Activated T-helper 1 cell treated with anti-CD3 and anti-CD28 coated beads, Interleukin-12 subunit alpha, Interleukin-12 subunit beta, Interleukin-2, Interleukin-4 antibody, amounts not matched to agents 30 ng/mL and 10 ng/mL and 1 ng/mL, durations not matched to agents 14 hours and 24 hours and 36 hours (primary cell): ENCODE data around the gene IFT20. TPM values are rescaled to one million over a fixed set of nuclear protein-coding genes. Genes with fewer than 3 reads are reported as not detected.

ENCODE experiments used
- DNase-seq: peaks from one replicate; pipeline ENCODE4 v3.0.0; 2021; ENCODE audit warnings: low spot score
- H3K27ac Mint-ChIP-seq: one replicate; pipeline ENCODE4 v1.8.0; 2021; ENCODE audit warnings: mild to moderate bottlenecking, mixed read lengths
- H3K27me3 Mint-ChIP-seq: one replicate; pipeline ENCODE4 v1.8.0; 2022; ENCODE audit warnings: mild to moderate bottlenecking, moderate library complexity, mixed read lengths; ENCODE audit not compliant: insufficient read depth
- H3K36me3 Mint-ChIP-seq: one replicate; pipeline ENCODE4 v1.8.0; 2021; ENCODE audit warnings: low read depth, mixed read lengths
- H3K4me1 Mint-ChIP-seq: one replicate; pipeline ENCODE4 v1.8.0; 2021; ENCODE audit warnings: low read depth, mixed read lengths
- H3K4me3 Mint-ChIP-seq: one replicate; pipeline ENCODE4 v1.8.0; 2021; ENCODE audit warnings: mild to moderate bottlenecking, moderate library complexity, mixed read lengths
- H3K9me3 Mint-ChIP-seq: one replicate; pipeline ENCODE4 v1.8.0; 2021; ENCODE audit warnings: mixed read lengths
- intact Hi-C: fragments of 100-400 bp; cut with micrococcal nuclease; formaldehyde crosslinking; loops from one replicate; pipeline ENCODE4 v1.15.1; 2024
- total RNA-seq: library from RNA; stranded (reverse); gene quantifications from 2 replicates; pipeline ENCODE4 v1.2.3, GENCODE V29; 2022

Gene IFT20, protein sequence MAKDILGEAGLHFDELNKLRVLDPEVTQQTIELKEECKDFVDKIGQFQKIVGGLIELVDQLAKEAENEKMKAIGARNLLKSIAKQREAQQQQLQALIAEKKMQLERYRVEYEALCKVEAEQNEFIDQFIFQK
- total RNA-seq = 21.3 and 25.8 TPM in 2 replicates

GRCh38 chr17:28335201-28335958 lies at the start of gene IFT20, which contains the start of gene TNFAIP1:
IFT20 (minus strand) TSS chr17:28335472; CDS start chr17:28331985, 3,487 bp downstream.
TNFAIP1 (plus strand) TSS chr17:28335761; CDS start chr17:28339522, 3,761 bp downstream.
- Mint-ChIP-seq H3K4me3 (peak within 1 kb of the TSS; percentile 99), H3K4me1 (peaks cover 45% of the 10 kb centered on the region), H3K27ac (peak within 1 kb of the TSS; percentile 97), H3K27me3 (no peaks in the 10 kb centered on the region), H3K9me3 (no peaks in the 10 kb centered on the region), H3K36me3 (peaks cover 11% of the 10 kb centered on the region)
- intact Hi-C loops = loop anchor here (1.0 to 5.0 kb wide), 10 partner anchors 16 to 525 kb away; partner anchors contain the start of genes POLDIP2, RPL23A, SARM1 and SLC46A1
- DNase-seq = peak; percentile 98

DNA sequence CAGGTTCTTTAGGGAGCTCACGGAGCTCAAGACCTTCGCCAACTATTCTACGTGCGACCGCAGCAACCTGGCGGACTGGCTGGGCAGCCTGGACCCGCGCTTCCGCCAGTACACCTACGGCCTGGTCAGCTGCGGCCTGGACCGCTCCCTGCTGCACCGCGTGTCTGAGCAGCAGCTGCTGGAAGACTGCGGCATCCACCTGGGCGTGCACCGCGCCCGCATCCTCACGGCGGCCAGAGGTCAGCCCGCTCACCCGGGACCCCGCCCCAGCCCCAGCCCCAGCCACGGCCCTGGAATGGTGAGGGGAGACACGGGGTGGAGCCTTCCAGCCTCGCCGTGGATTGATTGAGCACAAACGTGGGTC lies 49.7 kb upstream of the IFT20 start:
- Mint-ChIP-seq H3K4me1 (peaks cover 37% of the 10 kb centered on the region), H3K9me3 (no peaks in the 10 kb centered on the region), H3K36me3 (peaks cover 15% of the 10 kb centered on the region), H3K4me3 (peak overlapping the region; percentile 84), H3K27ac (peak overlapping the region; percentile 89), H3K27me3 (peaks cover 1% of the 10 kb centered on the region)
- intact Hi-C loops = no loop called here
- no peak for DNase-seq

GRCh38 chr17:28384281-28385036 lies 49.2 kb upstream of the IFT20 start:
- Mint-ChIP-seq H3K27ac (peak overlapping the region; percentile 89), H3K27me3 (peaks cover 1% of the 10 kb centered on the region), H3K36me3 (peaks cover 11% of the 10 kb centered on the region), H3K4me1 (peaks cover 40% of the 10 kb centered on the region), H3K4me3 (peak overlapping the region; percentile 84), H3K9me3 (no peaks in the 10 kb centered on the region)
- DNase-seq = peak; percentile 61
- intact Hi-C loops = loop anchor here (1.0 kb wide), 2 partner anchors 12 to 27 kb away; partner anchors contain the start of gene POLDIP2

GRCh38 chr17:28381141-28381825 lies 46.0 kb upstream of the IFT20 start:
- Mint-ChIP-seq H3K4me1 (peaks cover 45% of the 10 kb centered on the region), H3K27me3 (peaks cover 1% of the 10 kb centered on the region), H3K4me3 (peak overlapping the region; percentile 35), H3K27ac (no peak overlapping the region), H3K36me3 (peaks cover 9% of the 10 kb centered on the region), H3K9me3 (no peaks in the 10 kb centered on the region)
- DNase-seq = no peak
- intact Hi-C loops = no loop called here

- Mint-ChIP-seq H3K27ac (no peak overlapping the region), H3K4me3 (no peak overlapping the region), H3K4me1 (peaks cover 37% of the 10 kb centered on the region), H3K36me3 (peaks cover 6% of the 10 kb centered on the region), H3K9me3 (no peaks in the 10 kb centered on the region), H3K27me3 (no peaks in the 10 kb centered on the region)
- DNase-seq = no peak
- intact Hi-C loops = no loop called here
These were observed 44.8 kb upstream of the IFT20 start for GRCh38 chr17:28379814-28380801.

GRCh38 chr17:28372945-28373274 lies 37.6 kb upstream of the IFT20 start:
- Mint-ChIP-seq H3K4me1 (peaks cover 14% of the 10 kb centered on the region), H3K4me3 (peak overlapping the region; percentile 85), H3K27ac (peak overlapping the region; percentile 68), H3K36me3 (peaks cover 6% of the 10 kb centered on the region), H3K9me3 (no peaks in the 10 kb centered on the region), H3K27me3 (no peaks in the 10 kb centered on the region)
- intact Hi-C loops = loop anchor here (1.0 to 5.0 kb wide), 5 partner anchors 11 to 224 kb away; partner anchors contain the start of genes SLC46A1, SPAG5 and TMEM97
- no peak for DNase-seq

- Mint-ChIP-seq H3K4me3 (peak overlapping the region; percentile 85), H3K27me3 (no peaks in the 10 kb centered on the region), H3K27ac (peak overlapping the region; percentile 68), H3K4me1 (peaks cover 14% of the 10 kb centered on the region), H3K36me3 (peaks cover 6% of the 10 kb centered on the region), H3K9me3 (no peaks in the 10 kb centered on the region)
- intact Hi-C loops = loop anchor here (1.0 to 5.0 kb wide), 5 partner anchors 12 to 225 kb away; partner anchors contain the start of genes SLC46A1, SPAG5 and TMEM97
- DNase-seq = no peak
These were observed 37.1 kb upstream of the IFT20 start for GRCh38 chr17:28372203-28372944.

DNA sequence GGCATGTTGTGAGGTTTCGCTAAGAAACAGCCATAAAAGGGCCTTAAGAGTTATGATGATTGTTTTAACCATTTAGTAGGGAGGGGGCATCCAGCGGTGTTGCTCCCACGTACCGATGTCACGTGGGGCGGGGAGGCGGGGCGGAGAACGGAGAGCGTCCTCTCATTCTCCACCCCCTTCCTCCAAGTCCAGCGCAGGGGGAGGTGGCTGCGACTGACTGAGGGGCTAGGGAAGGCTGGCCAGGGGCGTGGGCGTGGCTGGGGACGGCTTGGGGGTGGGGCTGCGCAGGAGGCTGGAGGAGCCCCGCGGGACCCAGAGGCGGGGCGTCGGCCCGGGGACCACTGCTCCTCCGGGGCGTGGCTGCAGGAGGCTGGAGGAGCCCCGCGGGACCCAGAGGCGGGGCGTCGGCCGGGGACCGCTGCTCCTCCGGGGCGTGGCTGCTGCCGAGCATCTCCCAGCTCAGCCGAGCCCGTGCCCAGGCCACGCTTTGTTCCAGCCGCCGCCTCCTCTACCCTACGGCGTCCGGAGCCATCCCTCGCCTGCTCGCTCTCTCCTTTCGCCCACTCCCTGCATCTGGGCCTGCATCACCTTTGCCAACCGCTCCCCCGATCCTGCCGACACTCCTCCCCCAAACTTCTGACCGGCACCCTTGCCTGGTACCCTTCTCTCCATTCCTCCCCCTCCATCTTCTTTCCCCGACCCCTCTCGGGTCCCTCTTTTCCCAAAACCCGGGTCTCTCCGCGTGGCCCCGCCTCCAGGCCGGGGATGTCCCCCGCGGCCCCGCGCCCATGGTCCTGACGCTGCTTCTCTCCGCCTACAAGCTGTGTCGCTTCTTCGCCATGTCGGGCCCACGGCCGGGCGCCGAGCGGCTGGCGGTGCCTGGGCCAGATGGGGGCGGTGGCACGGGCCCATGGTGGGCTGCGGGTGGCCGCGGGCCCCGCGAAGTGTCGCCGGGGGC lies 36.3 kb upstream of the IFT20 start, which contains the start of gene SARM1:
Gene SARM1, plus strand, starts transcription at position 450 of the 958 bp plus-strand sequence. Its CDS starts 339 bp downstream, at position 789.
- intact Hi-C loops = loop anchor here (1.0 to 5.0 kb wide), 7 partner anchors 13 to 226 kb away; partner anchors contain the start of genes IFT20, POLDIP2, SLC46A1 and SPAG5
- peak; percentile 85 for DNase-seq
- Mint-ChIP-seq H3K36me3 (peaks cover 6% of the 10 kb centered on the region), H3K27me3 (no peaks in the 10 kb centered on the region), H3K4me1 (peaks cover 14% of the 10 kb centered on the region), H3K27ac (peak within 1 kb of the TSS; percentile 98), H3K9me3 (no peaks in the 10 kb centered on the region), H3K4me3 (peak within 1 kb of the TSS; percentile 95)

DNA sequence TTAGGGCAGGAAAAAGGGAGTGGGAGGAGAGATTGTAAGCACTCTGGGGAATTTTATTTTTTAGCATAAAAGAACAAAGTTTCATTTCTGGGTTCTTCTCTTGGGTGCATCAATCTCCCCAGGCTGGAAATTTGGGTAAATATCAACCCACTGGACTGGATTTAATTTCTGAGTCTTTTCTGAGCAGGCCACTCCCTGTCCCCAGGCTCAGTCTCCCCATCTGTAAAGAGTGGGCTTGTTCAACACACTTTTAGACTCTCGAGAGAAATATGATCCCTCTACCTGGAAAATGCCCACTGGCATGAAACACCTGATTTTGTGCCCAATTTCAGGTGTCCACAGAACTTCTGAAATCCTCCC lies 35.5 kb upstream of the IFT20 start:
- H3K9me3 Mint-ChIP-seq = no peaks in the 10 kb centered on the region
- peaks cover 14% of the 10 kb centered on the region for H3K4me1 Mint-ChIP-seq
- intact Hi-C loops = loop anchor here (1.0 to 5.0 kb wide), 5 partner anchors 13 to 227 kb away; partner anchors contain the start of genes IFT20, POLDIP2, SLC46A1 and SPAG5
- no peaks in the 10 kb centered on the region for H3K27me3 Mint-ChIP-seq
- DNase-seq = no peak
- peak overlapping the region; percentile 98 for H3K27ac Mint-ChIP-seq
- H3K4me3 Mint-ChIP-seq = peak overlapping the region; percentile 95
- H3K36me3 Mint-ChIP-seq = peaks cover 6% of the 10 kb centered on the region
